GM12801 (cell line): ENCODE data around the gene TMEM89.

ENCODE experiments used
- CTCF ChIP-seq: IDR thresholded peaks from one replicate; pipeline ENCODE4 v1.5.1; 2011; ENCODE audit warnings: control low read depth; ENCODE audit not compliant: insufficient read length; ENCODE audit errors: extremely low read depth

The TMEM89 gene

GRCh38 chr3:48623851-48624547 is 2.4 kb upstream of the TMEM89 start:
- no peak for TF ChIP-seq CTCF

- TF ChIP-seq CTCF = no peak
These were observed 1.7 kb downstream of the TMEM89 start for GRCh38 chr3:48619541-48620524.

GRCh38 chr3:48617559-48617958 is 4.0 kb downstream of the TMEM89 start:
- no peak for TF ChIP-seq CTCF

DNA sequence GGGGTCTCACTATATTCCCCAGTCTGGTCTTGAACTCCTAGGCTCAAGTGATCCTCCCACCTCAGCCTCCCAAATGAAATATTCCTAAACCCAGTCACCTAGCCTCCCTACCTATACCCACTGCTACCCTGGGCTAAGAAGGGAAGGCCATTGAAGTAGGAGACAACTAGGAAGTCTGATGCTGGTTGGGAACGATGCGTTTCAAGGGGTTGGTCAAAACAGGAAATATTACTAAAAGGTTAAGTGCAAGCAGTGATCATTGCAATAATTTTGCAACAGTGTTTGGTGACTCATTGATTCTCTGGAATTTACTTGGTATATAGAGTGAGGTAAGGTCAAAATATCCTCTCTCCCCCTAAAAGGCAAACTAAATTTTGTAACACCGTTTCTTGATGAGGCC is 7.5 kb downstream of the TMEM89 start:
- no peak for TF ChIP-seq CTCF

GRCh38 chr3:48612309-48612708 is 9.3 kb downstream of the TMEM89 start:
- TF ChIP-seq CTCF = no peak

DNA sequence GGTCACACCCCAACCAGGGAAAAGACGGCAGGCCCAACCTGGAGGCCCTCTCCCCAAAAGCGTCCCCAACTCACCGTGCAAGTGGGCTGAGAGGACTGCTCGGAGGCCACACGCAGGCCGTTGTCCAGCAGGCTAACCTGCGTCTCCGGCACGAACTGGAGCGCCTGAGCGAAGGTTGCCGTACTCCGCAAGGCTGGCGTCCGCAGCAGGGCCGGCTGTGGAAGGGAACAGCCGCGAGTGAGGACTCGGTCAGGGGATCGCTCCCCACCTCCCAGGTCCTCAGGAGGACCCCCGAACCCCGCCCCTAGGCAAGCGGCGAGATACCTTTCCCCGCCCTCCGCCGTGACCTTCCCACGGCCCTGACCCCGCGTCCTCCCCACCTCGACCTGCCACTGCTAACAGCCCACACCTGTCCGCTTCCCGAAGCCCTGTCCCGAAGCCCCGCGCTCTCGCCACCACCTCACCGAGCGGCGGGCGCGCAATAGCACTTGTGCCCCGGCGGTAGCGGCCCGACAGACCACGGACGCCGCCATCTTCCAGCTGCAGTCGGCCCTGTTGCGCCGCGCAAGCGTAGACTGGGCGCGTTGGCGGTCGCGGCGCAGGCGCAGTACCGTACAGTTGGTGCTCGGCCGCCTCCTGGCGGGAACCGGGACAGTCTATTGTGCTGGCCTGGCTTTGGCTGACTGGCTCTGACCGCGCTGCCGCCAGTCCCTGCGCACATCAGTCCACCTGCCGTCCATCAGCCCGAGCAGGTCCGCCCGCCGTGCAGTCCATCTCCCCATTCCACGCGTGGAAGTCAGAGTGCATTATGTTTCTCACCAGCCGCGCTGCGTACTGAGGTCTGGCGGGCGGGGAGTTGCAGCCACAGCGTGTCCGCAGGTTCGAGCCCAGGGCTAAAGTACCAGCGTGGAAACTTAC is 12.2 kb downstream of the TMEM89 start, which contains the start of gene UQCRC1:
TSS of gene UQCRC1 (minus strand) at position 559 of the 918 bp plus-strand sequence. CDS start at position 533, 26 bp downstream.
- no peak for TF ChIP-seq CTCF
